HCT116 (cell line): ENCODE results near the gene UBE2H. TPM values are rescaled to one million over a fixed set of nuclear protein-coding genes. Genes with fewer than 3 reads are reported as not detected.

ENCODE experiments used
- ATAC-seq: fragments of 200-7000 bp; cut with Tn5 transposase; 2 replicates; pipeline ENCODE4 v1.9.1; 2020; ENCODE audit warnings: mild to moderate bottlenecking, moderate library complexity
- BruUV-seq: library from RNA; stranded (reverse); fragments of 400-500 nt; replicated peaks from 2 replicates; lab custom pipeline; 2021; lab: Mats Ljungman, UMichigan
- CTCF ChIA-PET: fragments of 300-600 bp; sonication (Branson Sonifier 250); formaldehyde crosslinking; loops from one replicate; lab custom pipeline; 2021; ENCODE audit warnings: antibody characterized with exemption; lab: Charles Lee
- POLR2A ChIA-PET: fragments of 300-600, 350-600 bp; sonication (Branson Sonifier 250); formaldehyde crosslinking; loops from one replicate; lab custom pipeline; 2021; ENCODE audit warnings: antibody characterized with exemption; lab: Charles Lee
- RAD21 ChIA-PET, 2 experiments: fragments of 300-600 bp; sonication (Branson Sonifier 250); formaldehyde crosslinking; loops; one replicate each; lab custom pipeline; 2023; ENCODE audit warnings: low total read pairs in 2 of 2; ENCODE audit not compliant: uncharacterized antibody in 2 of 2, unreplicated experiment in 2 of 2, low non-redundant PET in 1 of 2; lab: Charles Lee
- DNase-seq: peaks from one replicate; pipeline ENCODE4 v3.0.0-alpha.2; 2010; ENCODE audit warnings: low read depth, low spot score
- H2AFZ ChIP-seq: fragments of 200-600 bp; shearing (Covaris generic), sonication (generic); 2 replicates; pipeline ENCODE4 v1.6.1; 2017; ENCODE audit warnings: low read depth, mixed run types, mixed read lengths, antibody characterized with exemption, low read length; ENCODE audit not compliant: poor library complexity, severe bottlenecking
- H3K27ac ChIP-seq: 2 replicates; pipeline ENCODE4 v1.5.1; 2012; ENCODE audit warnings: low read depth, low read length
- H3K27me3 ChIP-seq: fragments of 200-600 bp; sonication (generic); 2 replicates; pipeline ENCODE4 v1.6.1; 2016; ENCODE audit warnings: mixed run types, low read length, mixed read lengths; ENCODE audit not compliant: insufficient read depth
- H3K36me3 ChIP-seq, 2 experiments: fragments of 200-500 bp in 1 of 2; fragments of 200-600 bp in 1 of 2; sonication (Bioruptor generic) in 1 of 2; sonication (generic) in 1 of 2; 2 replicates each; pipeline versions ENCODE4 v1.5.1 to v1.6.1; 2014 to 2016; ENCODE audit warnings: low read length in 2 of 2, inconsistent platforms in 1 of 2, mixed read lengths in 1 of 2, mixed run types in 1 of 2; ENCODE audit not compliant: insufficient read depth in 2 of 2, control insufficient read depth in 1 of 2
- H3K4me1 ChIP-seq, 2 experiments: fragments of 200-600 bp in 1 of 2; sonication (generic) in 1 of 2; 2 replicates each; pipeline versions ENCODE4 v1.5.1 to v1.6.1; 2012 to 2017; ENCODE audit warnings: low read length in 2 of 2, inconsistent platforms in 1 of 2, mild to moderate bottlenecking in 1 of 2, mixed read lengths in 1 of 2, mixed run types in 1 of 2, moderate library complexity in 1 of 2; ENCODE audit not compliant: insufficient read depth in 2 of 2, control insufficient read depth in 1 of 2
- H3K4me2 ChIP-seq: fragments of 200-600 bp; sonication (generic); 2 replicates; pipeline ENCODE4 v1.6.1; 2017; ENCODE audit warnings: mixed run types, low read length, mixed read lengths
- H3K4me3 ChIP-seq, 2 experiments: fragments of 200-600 bp in 1 of 2; sonication (generic) in 1 of 2; replicated peaks in 1 of 2; 2 replicates each; pipeline ENCODE4 v1.5.1; 2011 to 2016; ENCODE audit warnings: low read length in 2 of 2, control low read depth in 1 of 2, low read depth in 1 of 2, mild to moderate bottlenecking in 1 of 2, mixed read lengths in 1 of 2, mixed run types in 1 of 2
- H3K79me2 ChIP-seq: fragments of 200-600 bp; sonication (generic); 2 replicates; pipeline ENCODE4 v1.6.1; 2017; ENCODE audit warnings: mild to moderate bottlenecking, mixed run types, low read length, moderate library complexity, mixed read lengths; ENCODE audit not compliant: insufficient read depth
- H3K9ac ChIP-seq: fragments of 200-600 bp; sonication (generic); 2 replicates; pipeline ENCODE4 v1.6.1; 2016; ENCODE audit warnings: low read length, mixed read lengths
- H3K9me2 ChIP-seq: fragments of 200-600 bp; sonication (generic), shearing (Covaris generic); 2 replicates; pipeline ENCODE4 v1.6.1; 2017; ENCODE audit warnings: mixed run types, mild to moderate bottlenecking, moderate library complexity; ENCODE audit not compliant: insufficient read depth
- H3K9me3 ChIP-seq, 2 experiments: fragments of 200-500 bp in 1 of 2; fragments of 200-600 bp in 1 of 2; sonication (Bioruptor generic) in 1 of 2; sonication (generic) in 1 of 2; 2 replicates each; pipeline ENCODE4 v1.6.1; 2014 to 2017; ENCODE audit warnings: low read length in 2 of 2, mixed read lengths in 2 of 2, inconsistent platforms in 1 of 2, low read depth in 1 of 2, mild to moderate bottlenecking in 1 of 2, mixed run types in 1 of 2, moderate library complexity in 1 of 2; ENCODE audit not compliant: control insufficient read depth in 1 of 2, insufficient read depth in 1 of 2
- H4K20me1 ChIP-seq: fragments of 200-600 bp; sonication (generic), shearing (Covaris generic); 2 replicates; pipeline ENCODE4 v1.6.1; 2017; ENCODE audit warnings: mixed run types, mild to moderate bottlenecking, moderate library complexity; ENCODE audit not compliant: insufficient read depth
- EZH2 ChIP-seq: fragments of 200-600 bp; sonication (generic); IDR thresholded peaks from 2 replicates; pipeline ENCODE4 v1.6.1; 2017; ENCODE audit warnings: antibody characterized with exemption, mixed run types
- FOSL1 ChIP-seq: IDR thresholded peaks from 2 replicates; pipeline ENCODE4 v1.6.1; 2012; ENCODE audit warnings: low read depth
- JUND ChIP-seq: IDR thresholded peaks from 2 replicates; pipeline ENCODE4 v1.6.1; 2012
- POLR2A ChIP-seq: IDR thresholded peaks from 2 replicates; pipeline ENCODE4 v1.7.0; 2011; ENCODE audit warnings: borderline replicate concordance; ENCODE audit not compliant: insufficient read depth, insufficient read length; ENCODE audit errors: extremely low read depth
- POLR2AphosphoS5 ChIP-seq: IDR thresholded peaks from 2 replicates; pipeline ENCODE4 v1.6.1; 2011; ENCODE audit warnings: mild to moderate bottlenecking, low read depth, low read length, moderate library complexity
- RAD21 ChIP-seq: IDR thresholded peaks from 2 replicates; pipeline ENCODE4 v1.6.1; 2012; ENCODE audit warnings: low read depth, mild to moderate bottlenecking
- SIN3A ChIP-seq: IDR thresholded peaks from 2 replicates; pipeline ENCODE4 v1.6.1; 2012; ENCODE audit warnings: low read depth
- YY1 ChIP-seq: IDR thresholded peaks from 2 replicates; pipeline ENCODE4 v1.6.1; 2011; ENCODE audit warnings: low read length, low read depth, moderate library complexity, mild to moderate bottlenecking; ENCODE audit not compliant: insufficient replicate concordance; ENCODE audit errors: extremely low read depth
- ZFX ChIP-seq: fragments of 450-650 bp; IDR thresholded peaks from 2 replicates; pipeline ENCODE4 v1.6.1; 2017
- ZNF274 ChIP-seq: fragments of 200-500 bp; sonication (Bioruptor generic); IDR thresholded peaks from 2 replicates; pipeline ENCODE4 v1.6.1; 2014; ENCODE audit warnings: mild to moderate bottlenecking, low read depth, low read length, inconsistent platforms
- intact Hi-C: fragments of 100-400 bp; cut with micrococcal nuclease; formaldehyde crosslinking; loops from 2 replicates; pipeline ENCODE4 v1.10.0; 2022
- total RNA-seq: library from RNA; stranded (reverse); gene quantifications from one replicate; pipeline ENCODE4 v1.2.1, GENCODE V29; 2021; ENCODE audit not compliant: unreplicated experiment
- TF ChIP-seq, protein P1 (sequence below): IDR thresholded peaks from 2 replicates; pipeline ENCODE4 v1.6.1; 2012
- TF ChIP-seq, protein P2 (sequence below): IDR thresholded peaks from 2 replicates; pipeline ENCODE4 v1.6.1; 2011; ENCODE audit warnings: mild to moderate bottlenecking, low read length, moderate library complexity; ENCODE audit not compliant: insufficient replicate concordance; ENCODE audit errors: extremely low read depth
- TF ChIP-seq, protein P3 (sequence below): IDR thresholded peaks from 2 replicates; pipeline ENCODE4 v1.6.1; 2012

UBE2H gene
- total RNA-seq, 1 experiment from 2014 or later, result 117 TPM

DNA sequence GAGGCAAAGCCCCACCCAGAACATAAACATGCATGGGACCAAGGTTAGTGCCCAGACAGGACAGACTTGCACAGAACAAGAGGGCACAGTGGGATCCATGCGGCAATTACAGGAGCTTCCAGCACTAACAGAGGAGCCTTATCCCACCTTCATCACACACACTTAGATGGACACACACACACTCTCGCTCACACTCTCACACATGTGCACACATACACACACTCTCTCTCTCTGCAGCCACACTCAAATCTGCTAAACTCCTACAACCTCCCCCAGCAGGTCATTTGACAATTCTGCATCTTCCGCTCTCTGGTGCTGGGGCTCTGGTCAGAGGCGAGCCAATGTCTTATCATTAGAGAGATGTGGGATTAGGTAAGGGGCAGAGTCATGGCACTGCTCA is 120.5 kb downstream of the UBE2H start:
- Histone ChIP-seq H3K27ac (peak overlapping the region; percentile 95), H3K9me2 (no peaks in the 10 kb centered on the region), H3K4me1 (peaks cover 52 to 59% of the 10 kb centered on the region in 2 experiments), H3K4me2 (peak overlapping the region; percentile 89), H4K20me1 (no peaks in the 10 kb centered on the region)
- ATAC-seq, result no peak
- POLR2A ChIA-PET, result interaction anchor here (2.2 kb wide), 1 partner anchor 177 kb away, joined by 9 read pairs; no protein-coding TSS in a partner anchor
- RAD21 ChIA-PET, result interaction anchor here in 1 of 2 experiments (0.6 kb wide), 1 partner anchor 41 kb away, joined by 4 read pairs; no protein-coding TSS in a partner anchor
- CTCF ChIA-PET, result interaction anchor here (4.4 kb wide), 1 partner anchor 178 kb away, joined by 44 read pairs; no protein-coding TSS in a partner anchor
- no peak for DNase-seq
- TF ChIP-seq, protein P1, sequence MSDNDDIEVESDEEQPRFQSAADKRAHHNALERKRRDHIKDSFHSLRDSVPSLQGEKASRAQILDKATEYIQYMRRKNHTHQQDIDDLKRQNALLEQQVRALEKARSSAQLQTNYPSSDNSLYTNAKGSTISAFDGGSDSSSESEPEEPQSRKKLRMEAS, result no peak
- TF ChIP-seq, protein P2, sequence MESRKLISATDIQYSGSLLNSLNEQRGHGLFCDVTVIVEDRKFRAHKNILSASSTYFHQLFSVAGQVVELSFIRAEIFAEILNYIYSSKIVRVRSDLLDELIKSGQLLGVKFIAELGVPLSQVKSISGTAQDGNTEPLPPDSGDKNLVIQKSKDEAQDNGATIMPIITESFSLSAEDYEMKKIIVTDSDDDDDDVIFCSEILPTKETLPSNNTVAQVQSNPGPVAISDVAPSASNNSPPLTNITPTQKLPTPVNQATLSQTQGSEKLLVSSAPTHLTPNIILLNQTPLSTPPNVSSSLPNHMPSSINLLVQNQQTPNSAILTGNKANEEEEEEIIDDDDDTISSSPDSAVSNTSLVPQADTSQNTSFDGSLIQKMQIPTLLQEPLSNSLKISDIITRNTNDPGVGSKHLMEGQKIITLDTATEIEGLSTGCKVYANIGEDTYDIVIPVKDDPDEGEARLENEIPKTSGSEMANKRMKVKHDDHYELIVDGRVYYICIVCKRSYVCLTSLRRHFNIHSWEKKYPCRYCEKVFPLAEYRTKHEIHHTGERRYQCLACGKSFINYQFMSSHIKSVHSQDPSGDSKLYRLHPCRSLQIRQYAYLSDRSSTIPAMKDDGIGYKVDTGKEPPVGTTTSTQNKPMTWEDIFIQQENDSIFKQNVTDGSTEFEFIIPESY, result no peak
- TF ChIP-seq SIN3A, result no peak
- TF ChIP-seq EZH2, result no peak
- no peak for TF ChIP-seq ZFX
- no peak for TF ChIP-seq YY1
- no peak for TF ChIP-seq RAD21
- TF ChIP-seq POLR2AphosphoS5, result no peak
- TF ChIP-seq, protein P3, sequence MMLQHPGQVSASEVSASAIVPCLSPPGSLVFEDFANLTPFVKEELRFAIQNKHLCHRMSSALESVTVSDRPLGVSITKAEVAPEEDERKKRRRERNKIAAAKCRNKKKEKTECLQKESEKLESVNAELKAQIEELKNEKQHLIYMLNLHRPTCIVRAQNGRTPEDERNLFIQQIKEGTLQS, result no peak
- TF ChIP-seq POLR2A, result no peak
- TF ChIP-seq FOSL1, result no peak
- no peak for TF ChIP-seq JUND
- no peak for TF ChIP-seq ZNF274
- TF ChIP-seq, all 23 proteins: peak for 0
- H3K4me3 ChIP-seq, result no peak overlapping the region
- H3K27me3 ChIP-seq, result no peaks in the 10 kb centered on the region
- H3K9me3 ChIP-seq, result no peaks in the 10 kb centered on the region
- no peak overlapping the region for H2AFZ ChIP-seq
- peak overlapping the region; percentile 40 for H3K9ac ChIP-seq
- no TSS peak for BruUV-seq
- 0 out of 4 replicates have a peak, but pooled peaks cover 2 to 8% of the 10 kb centered on the region in 2 experiments for H3K36me3 ChIP-seq
- no peaks in the 10 kb centered on the region; the same call in 1 of the 2 replicates for H3K79me2 ChIP-seq
- intact Hi-C loops, result no loop called here
